GM12892 (cell line): Measurements from ENCODE around the gene SERPINB4.

Source experiments
- POLR2A ChIP-seq: IDR thresholded peaks from 2 replicates; pipeline ENCODE4 v1.6.1; 2011; ENCODE audit warnings: low read depth, low read length, control low read depth
- TAF1 ChIP-seq: IDR thresholded peaks from 2 replicates; pipeline ENCODE4 v1.6.1; 2011; ENCODE audit warnings: low read depth, mild to moderate bottlenecking, control low read depth, low read length, borderline replicate concordance

DNA sequence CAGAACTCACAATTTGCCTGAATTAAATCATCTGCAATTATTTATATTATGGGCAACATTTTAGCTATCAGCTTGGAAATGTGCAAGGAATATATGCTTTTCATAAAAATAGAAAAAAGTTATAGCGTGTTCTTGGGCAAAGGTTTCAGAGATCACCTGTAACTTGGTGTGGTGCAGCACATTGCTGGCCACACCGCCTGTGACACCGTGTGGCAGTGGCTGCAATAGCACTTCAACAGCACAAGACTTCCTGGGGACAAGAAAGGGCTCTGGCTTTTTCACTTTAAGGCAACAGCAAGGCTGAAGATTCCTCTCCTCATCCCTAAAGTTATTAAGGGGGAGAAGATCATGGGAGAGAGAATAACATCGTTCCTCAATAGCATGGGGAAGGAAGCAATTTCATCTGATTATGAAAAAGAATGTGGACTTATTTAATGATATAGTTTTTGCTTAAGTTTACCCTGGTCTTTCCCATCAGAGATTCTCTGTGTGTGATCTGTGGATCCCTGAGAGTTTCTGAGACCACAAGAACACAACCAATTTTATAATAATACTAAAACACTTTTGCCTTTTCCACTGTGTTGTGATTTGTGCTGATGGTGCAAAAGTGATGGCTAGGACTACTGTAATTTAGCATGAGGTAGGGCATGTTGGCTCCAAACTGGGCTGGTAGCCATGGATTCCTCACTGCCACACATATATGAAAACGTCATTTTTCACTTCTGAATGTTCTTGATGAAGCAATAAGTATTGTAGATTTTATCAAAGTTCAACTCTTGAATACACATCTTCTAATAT is 32.7 kb upstream of the SERPINB4 start:
- TF ChIP-seq TAF1 (no peak), POLR2A (no peak)
